Measurements from ENCODE around the gene PLXNA2. TPM values are rescaled to one million over a fixed set of nuclear protein-coding genes. Genes with fewer than 3 reads are reported as not detected.

The PLXNA2 gene
- total RNA-seq, 2 donors from 2014 or later: 44.5 to 51.6 TPM

- Histone ChIP-seq H3K9me3 (no peaks in the 10 kb centered on the region), H3K4me3 (no peak overlapping the region), H3K27me3 (no peaks in the 10 kb centered on the region), H3K4me1 (peaks cover 4% of the 10 kb centered on the region), H3K36me3 (replicated peaks in 1 of 2; ENCODE audit: insufficient read depth in 1 of 2, low read depth in 2 of 2) (peaks cover 0 to 13% of the 10 kb centered on the region in 2 donors), H3K27ac (no peak overlapping the region)
- DNase-seq (no peak), ATAC-seq (no peak)
- intact Hi-C loops (cut with DNase I): no loop called here
- 92 to 93% methylated on average over 12 of the region's 12 CpGs for WGBS, 2 donors
- TF ChIP-seq CTCF (IDR thresholded peaks at IDR 0.05): no peak
- TF ChIP-seq POLR2A (IDR thresholded peaks at IDR 0.05): no peak
These were observed 165.4 kb downstream of the PLXNA2 start for GRCh38 chr1:208078752-208079151.

- no peak for DNase-seq
- Histone ChIP-seq H3K36me3 (replicated peaks in 1 of 2; ENCODE audit: insufficient read depth in 1 of 2, low read depth in 2 of 2) (peaks cover 0 to 12% of the 10 kb centered on the region in 2 donors), H3K9me3 (no peaks in the 10 kb centered on the region), H3K27ac (no peak overlapping the region), H3K4me1 (no peaks in the 10 kb centered on the region), H3K27me3 (no peaks in the 10 kb centered on the region), H3K4me3 (no peak overlapping the region)
- 77 to 78% methylated on average over 16 of the region's 16 CpGs for WGBS, 2 donors
- ATAC-seq: no peak
- intact Hi-C loops (cut with DNase I): no loop called here
- TF ChIP-seq CTCF (IDR thresholded peaks at IDR 0.05): no peak
- TF ChIP-seq POLR2A (IDR thresholded peaks at IDR 0.05): no peak
These were observed 166.7 kb downstream of the PLXNA2 start for GRCh38 chr1:208077232-208078075.

GRCh38 chr1:208074353-208074752 is 169.8 kb downstream of the PLXNA2 start:
- DNase-seq (no peak), ATAC-seq (no peak)
- no peaks in the 10 kb centered on the region for H3K9me3 ChIP-seq
- no peak for TF ChIP-seq POLR2A (IDR thresholded peaks at IDR 0.05)
- TF ChIP-seq CTCF (IDR thresholded peaks at IDR 0.05): no peak
- intact Hi-C loops (cut with DNase I): no loop called here
- 75 to 79% methylated on average over 5 to 6 of the region's 6 CpGs for WGBS, 2 donors
- peaks cover 0 to 12% of the 10 kb centered on the region in 2 donors for H3K36me3 ChIP-seq (replicated peaks in 1 of 2; ENCODE audit: insufficient read depth in 1 of 2, low read depth in 2 of 2)
- H3K27ac ChIP-seq: no peak overlapping the region
- no peak overlapping the region for H3K4me3 ChIP-seq
- no peaks in the 10 kb centered on the region for H3K4me1 ChIP-seq
- no peaks in the 10 kb centered on the region for H3K27me3 ChIP-seq

- no peak for DNase-seq
- intact Hi-C loops (cut with DNase I): no loop called here
- TF ChIP-seq CTCF (IDR thresholded peaks at IDR 0.05) (no peak), POLR2A (IDR thresholded peaks at IDR 0.05) (no peak)
- peak; percentile 76 for ATAC-seq
- Histone ChIP-seq H3K27me3 (no peaks in the 10 kb centered on the region), H3K9me3 (no peaks in the 10 kb centered on the region), H3K36me3 (replicated peaks in 1 of 2; ENCODE audit: insufficient read depth in 1 of 2, low read depth in 2 of 2) (no peaks in the 10 kb centered on the region), H3K4me3 (no peak overlapping the region), H3K27ac (peak overlapping the region in 1 of 4 donors; percentile 36), H3K4me1 (no peaks in the 10 kb centered on the region)
- WGBS, 2 donors: 58 to 59% methylated on average over 7 of the region's 7 CpGs
These were observed 172.7 kb downstream of the PLXNA2 start for GRCh38 chr1:208071435-208072031.

Data from body of pancreas (tissue), 4 donors.